Measurements from ENCODE around the gene CHAT. TPM values are rescaled to one million over a fixed set of nuclear protein-coding genes. Genes with fewer than 3 reads are reported as not detected.

The CHAT gene
- total and polyA plus RNA-seq, 2 donors (not counting 3 experiments of a cell fraction or from before 2014, with no cell fraction given), result not detected

GRCh38 chr10:49650724-49651034 lies 36.8 kb downstream of the CHAT start:
- Histone ChIP-seq H3K9me1 (replicated peaks; ENCODE audit: control insufficient read depth, extremely low read depth, insufficient read depth, low read length) (no peaks in the 10 kb centered on the region), H3K9ac (replicated peaks; ENCODE audit: extremely low read depth, insufficient read depth, low read length) (no peak overlapping the region), H3K4me1 (ENCODE audit: control insufficient read depth, extremely low read depth, insufficient read depth, low read length) (no peaks in the 10 kb centered on the region), H3K9me3 (replicated peaks; ENCODE audit: control insufficient read depth, insufficient read depth, low read length) (no peaks in the 10 kb centered on the region), H3K27me3 (ENCODE audit: control insufficient read depth in 2 of 2, insufficient read depth in 2 of 2, low read length in 2 of 2) (peaks cover 0 to 2% of the 10 kb centered on the region in 2 experiments), H3K79me2 (ENCODE audit: control insufficient read depth, insufficient read depth, low read length) (no peaks in the 10 kb centered on the region), H4K20me1 (replicated peaks; ENCODE audit: control insufficient read depth, extremely low read depth, insufficient read depth, low read length) (no peaks in the 10 kb centered on the region), H2AFZ (ENCODE audit: low read depth, low read length) (no peak overlapping the region), H3K4me2 (ENCODE audit: insufficient read depth, low read length) (no peak overlapping the region), H3K36me3 (ENCODE audit: control insufficient read depth in 2 of 2, extremely low read depth in 1 of 2, insufficient read depth in 2 of 2, low read length in 2 of 2) (no peaks in the 10 kb centered on the region), H3K27ac (ENCODE audit: insufficient read depth, low read depth, low read length) (no peak overlapping the region), H3K4me3 (replicated peaks in 1 of 3; ENCODE audit: insufficient read depth in 1 of 3, low read depth in 1 of 3, low read length in 3 of 3) (no peak overlapping the region)
- no peak for TF ChIP-seq POLR2AphosphoS5 (IDR thresholded peaks at IDR 0.05; ENCODE audit: insufficient read depth, low read depth, low read length)
- no peak for TF ChIP-seq MAX (IDR thresholded peaks at IDR 0.05; ENCODE audit: insufficient read depth, insufficient read length)
- TF ChIP-seq EZH2 (IDR thresholded peaks at IDR 0.05; ENCODE audit: borderline replicate concordance, low read depth, low read length, severe bottlenecking), result no peak
- TF ChIP-seq CTCF (IDR thresholded peaks at IDR 0.05; ENCODE audit: extremely low read depth in 1 of 2, insufficient read depth in 1 of 2, low read depth in 1 of 2, low read length in 2 of 2), result no peak
- POLR2A ChIA-PET, result no interaction called here
- intact Hi-C loops (cut with micrococcal nuclease), result no loop called here
- CTCF ChIA-PET, result no interaction called here
- FAIRE-seq, result no peak
- DNase-seq (ENCODE audit: low read depth, low spot score), result no peak
- dilution Hi-C loops (cut with MboI; ENCODE audit: extremely low pct_ligation_motif_present, low sequenced_read_pairs), result no loop called here
- BruUV-seq (replicated peaks), result no TSS peak

GRCh38 chr10:49651039-49651835 lies 37.4 kb downstream of the CHAT start:
- Histone ChIP-seq H3K4me1 (ENCODE audit: control insufficient read depth, extremely low read depth, insufficient read depth, low read length) (no peaks in the 10 kb centered on the region), H3K4me2 (ENCODE audit: insufficient read depth, low read length) (no peak overlapping the region), H4K20me1 (replicated peaks; ENCODE audit: control insufficient read depth, extremely low read depth, insufficient read depth, low read length) (no peaks in the 10 kb centered on the region), H3K9ac (replicated peaks; ENCODE audit: extremely low read depth, insufficient read depth, low read length) (no peak overlapping the region), H3K4me3 (replicated peaks in 1 of 3; ENCODE audit: insufficient read depth in 1 of 3, low read depth in 1 of 3, low read length in 3 of 3) (no peak overlapping the region), H3K27me3 (ENCODE audit: control insufficient read depth in 2 of 2, insufficient read depth in 2 of 2, low read length in 2 of 2) (peaks cover 0 to 2% of the 10 kb centered on the region in 2 experiments), H3K36me3 (ENCODE audit: control insufficient read depth in 2 of 2, extremely low read depth in 1 of 2, insufficient read depth in 2 of 2, low read length in 2 of 2) (no peaks in the 10 kb centered on the region), H3K9me3 (replicated peaks; ENCODE audit: control insufficient read depth, insufficient read depth, low read length) (no peaks in the 10 kb centered on the region), H3K79me2 (ENCODE audit: control insufficient read depth, insufficient read depth, low read length) (no peaks in the 10 kb centered on the region), H3K9me1 (replicated peaks; ENCODE audit: control insufficient read depth, extremely low read depth, insufficient read depth, low read length) (no peaks in the 10 kb centered on the region), H2AFZ (ENCODE audit: low read depth, low read length) (no peak overlapping the region), H3K27ac (ENCODE audit: insufficient read depth, low read depth, low read length) (no peak overlapping the region)
- dilution Hi-C loops (cut with MboI; ENCODE audit: extremely low pct_ligation_motif_present, low sequenced_read_pairs), result no loop called here
- intact Hi-C loops (cut with micrococcal nuclease), result no loop called here
- BruUV-seq (replicated peaks), result no TSS peak
- no peak for DNase-seq (ENCODE audit: low read depth, low spot score)
- ChIA-PET POLR2A (no interaction called here), CTCF (no interaction called here)
- no peak for TF ChIP-seq EZH2 (IDR thresholded peaks at IDR 0.05; ENCODE audit: borderline replicate concordance, low read depth, low read length, severe bottlenecking)
- no peak for TF ChIP-seq FOS (IDR thresholded peaks at IDR 0.05; ENCODE audit: borderline replicate concordance, insufficient read depth, low read length)
- no peak for TF ChIP-seq CTCF (IDR thresholded peaks at IDR 0.05; ENCODE audit: extremely low read depth in 1 of 2, insufficient read depth in 1 of 2, low read depth in 1 of 2, low read length in 2 of 2)
- TF ChIP-seq POLR2A (IDR thresholded peaks at IDR 0.05; ENCODE audit: low read depth, low read length), result no peak
- TF ChIP-seq MYC (IDR thresholded peaks at IDR 0.05; ENCODE audit: low read depth, low read length), result no peak
- TF ChIP-seq JUN (IDR thresholded peaks at IDR 0.05; ENCODE audit: borderline replicate concordance, insufficient read depth, insufficient read length, low read depth), result no peak
- no peak for TF ChIP-seq MAX (IDR thresholded peaks at IDR 0.05; ENCODE audit: insufficient read depth, insufficient read length)
- TF ChIP-seq POLR2AphosphoS5 (IDR thresholded peaks at IDR 0.05; ENCODE audit: insufficient read depth, low read depth, low read length), result no peak
- TF ChIP-seq GATA2 (IDR thresholded peaks at IDR 0.05; ENCODE audit: insufficient read depth, insufficient read length, low read depth, low read length), result no peak
- no peak for FAIRE-seq
